HepG2 (cell line): ENCODE measurements around the gene OR1S1.

Experiments used
- SRY ChIP-seq: sonication (generic); formaldehyde crosslinking; IDR thresholded peaks from 2 replicates; pipeline ENCODE4 v1.8.0; 2022; ENCODE audit warnings: mild to moderate bottlenecking, missing genetic modification reagents
- ZNF33A ChIP-seq: sonication (generic); formaldehyde crosslinking; IDR thresholded peaks from 2 replicates; pipeline ENCODE4 v1.5.1; 2020; ENCODE audit warnings: missing genetic modification reagents, mild to moderate bottlenecking, moderate library complexity, borderline replicate concordance
- TF ChIP-seq, protein P1 (sequence below): sonication (generic); formaldehyde crosslinking; IDR thresholded peaks from 2 replicates; pipeline ENCODE4 v1.5.0; 2020; ENCODE audit warnings: missing genetic modification reagents, mild to moderate bottlenecking, borderline replicate concordance

- TF ChIP-seq, protein P1, sequence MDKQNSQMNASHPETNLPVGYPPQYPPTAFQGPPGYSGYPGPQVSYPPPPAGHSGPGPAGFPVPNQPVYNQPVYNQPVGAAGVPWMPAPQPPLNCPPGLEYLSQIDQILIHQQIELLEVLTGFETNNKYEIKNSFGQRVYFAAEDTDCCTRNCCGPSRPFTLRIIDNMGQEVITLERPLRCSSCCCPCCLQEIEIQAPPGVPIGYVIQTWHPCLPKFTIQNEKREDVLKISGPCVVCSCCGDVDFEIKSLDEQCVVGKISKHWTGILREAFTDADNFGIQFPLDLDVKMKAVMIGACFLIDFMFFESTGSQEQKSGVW, result no peak
- TF ChIP-seq ZNF33A (CRISPR knock-in tag) (no peak), SRY (CRISPR knock-in tag) (no peak)
These were observed 4.0 kb downstream of the OR1S1 start for GRCh38 chr11:58216476-58216875.
